Raji (cell line): Measurements from ENCODE around the gene PCBP2.

Experiments
- POLR2A ChIP-seq: IDR thresholded peaks from 2 replicates; pipeline ENCODE4 v1.6.1; 2011; ENCODE audit warnings: low read depth, low read length, control low read depth; ENCODE audit not compliant: insufficient read depth

Gene PCBP2

GRCh38 chr12:53451661-53452158, at the start of gene PCBP2:
TSS of gene PCBP2 (plus strand) at chr12:53452102. CDS start at chr12:53454801, 2,699 bp downstream.
- TF ChIP-seq POLR2A: peak; percentile 76

DNA sequence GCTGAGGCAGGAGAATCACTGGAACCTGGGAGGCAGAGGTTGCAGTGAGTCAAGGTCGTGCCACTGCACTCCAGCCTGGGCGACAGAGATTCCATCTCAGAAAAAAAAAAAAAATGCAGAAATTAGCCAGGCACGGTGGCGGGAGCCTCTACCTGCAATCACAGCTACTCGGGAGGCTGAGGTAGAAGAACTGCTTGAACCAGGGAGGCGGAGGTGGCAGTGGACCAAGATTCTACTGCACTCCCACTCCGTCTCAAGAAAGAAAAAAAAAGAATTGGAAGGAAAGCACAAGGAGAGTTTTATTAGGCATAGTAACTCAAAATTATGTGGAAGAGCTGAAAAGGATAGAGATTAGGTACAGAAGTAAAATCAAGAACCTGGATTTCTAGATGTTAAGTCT, 49.0 kb upstream of the PCBP2 start:
- TF ChIP-seq POLR2A: no peak

DNA sequence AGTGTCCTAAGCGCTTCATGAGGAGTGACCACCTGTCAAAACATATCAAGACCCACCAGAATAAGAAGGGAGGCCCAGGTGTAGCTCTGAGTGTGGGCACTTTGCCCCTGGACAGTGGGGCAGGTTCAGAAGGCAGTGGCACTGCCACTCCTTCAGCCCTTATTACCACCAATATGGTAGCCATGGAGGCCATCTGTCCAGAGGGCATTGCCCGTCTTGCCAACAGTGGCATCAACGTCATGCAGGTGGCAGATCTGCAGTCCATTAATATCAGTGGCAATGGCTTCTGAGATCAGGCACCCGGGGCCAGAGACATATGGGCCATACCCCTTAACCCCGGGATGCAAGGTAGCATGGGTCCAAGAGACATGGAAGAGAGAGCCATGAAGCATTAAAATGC, 41.0 kb upstream of the PCBP2 start:
- no peak for TF ChIP-seq POLR2A

- TF ChIP-seq POLR2A: no peak
Observed at GRCh38 chr12:53413485-53414204, 38.3 kb upstream of the PCBP2 start.

GRCh38 chr12:53414756-53415417, 37.0 kb upstream of the PCBP2 start:
- TF ChIP-seq POLR2A: no peak

- TF ChIP-seq POLR2A: no peak
Observed at GRCh38 chr12:53418221-53418620, 33.7 kb upstream of the PCBP2 start.

- TF ChIP-seq POLR2A: no peak
Observed at GRCh38 chr12:53419756-53420155, 32.1 kb upstream of the PCBP2 start.

GRCh38 chr12:53423597-53423996, 28.3 kb upstream of the PCBP2 start, which contains the start of gene AMHR2:
TSS of gene AMHR2 (plus strand) at chr12:53423855. CDS start at chr12:53423935, 80 bp downstream.
- no peak for TF ChIP-seq POLR2A

DNA sequence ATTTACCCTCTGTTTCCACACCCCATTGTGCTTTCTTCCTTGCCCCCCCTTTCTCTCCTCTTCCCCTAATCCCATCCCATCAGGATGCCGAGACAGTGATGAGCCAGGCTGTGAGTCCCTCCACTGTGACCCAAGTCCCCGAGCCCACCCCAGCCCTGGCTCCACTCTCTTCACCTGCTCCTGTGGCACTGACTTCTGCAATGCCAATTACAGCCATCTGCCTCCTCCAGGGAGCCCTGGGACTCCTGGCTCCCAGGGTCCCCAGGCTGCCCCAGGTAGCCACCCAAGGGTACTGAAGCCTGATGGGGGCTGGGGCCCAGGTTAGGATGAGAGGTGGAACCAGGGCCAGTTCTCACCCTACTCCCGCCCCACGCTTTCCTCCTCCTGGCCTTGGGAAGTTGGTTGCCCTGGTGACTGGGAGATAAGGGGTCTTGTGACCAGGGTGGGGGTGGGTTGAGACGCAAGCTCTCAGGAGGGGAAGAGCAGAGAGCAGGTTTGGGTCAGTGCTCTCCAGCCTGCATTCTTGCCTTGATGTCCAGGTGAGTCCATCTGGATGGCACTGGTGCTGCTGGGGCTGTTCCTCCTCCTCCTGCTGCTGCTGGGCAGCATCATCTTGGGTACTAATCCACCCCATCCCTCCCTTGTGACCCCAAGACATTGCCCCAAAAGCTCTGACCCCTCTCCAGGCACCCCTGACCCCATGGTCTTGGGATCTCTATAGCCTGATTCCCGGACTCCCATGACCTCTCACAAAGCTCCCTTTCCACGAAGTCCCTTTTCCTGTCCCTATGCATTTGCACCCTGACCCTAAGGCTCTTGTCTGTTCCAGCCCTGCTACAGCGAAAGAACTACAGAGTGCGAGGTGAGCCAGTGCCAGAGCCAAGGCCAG, 27.0 kb upstream of the PCBP2 start:
- no peak for TF ChIP-seq POLR2A

- TF ChIP-seq POLR2A: no peak
Observed at GRCh38 chr12:53425515-53426150, 26.3 kb upstream of the PCBP2 start.

DNA sequence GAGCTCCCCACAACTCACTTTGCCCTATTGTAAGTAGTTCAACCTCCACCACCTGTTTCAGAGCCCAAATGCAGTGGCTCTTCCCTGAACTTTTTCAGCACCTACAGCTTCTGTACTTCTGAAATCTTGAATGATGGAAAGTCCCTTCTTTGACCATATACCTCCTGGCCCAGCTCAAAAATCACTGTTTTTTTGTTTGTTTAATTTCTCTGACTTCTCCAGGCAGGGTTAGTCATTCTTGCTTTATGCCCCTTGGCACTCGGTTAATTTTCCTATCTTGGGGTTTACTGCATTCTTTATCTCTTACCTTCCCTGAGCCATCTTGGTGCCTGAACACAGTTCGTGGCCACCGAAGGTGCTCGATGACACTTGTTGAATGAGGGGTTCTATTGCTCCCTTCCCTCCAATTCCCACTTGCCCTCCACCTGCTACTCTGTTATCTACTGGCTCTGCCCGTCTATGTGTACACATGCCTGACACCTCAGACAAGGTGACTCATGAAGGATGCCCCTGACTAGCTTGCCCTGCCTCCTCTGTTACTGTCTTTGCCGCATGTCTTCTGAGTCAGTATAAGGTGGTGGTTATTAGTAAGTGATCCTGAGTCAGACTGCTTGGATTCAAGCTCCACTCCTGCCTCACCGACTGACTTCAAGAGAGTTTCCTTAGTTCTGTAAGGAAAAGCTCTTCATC, 23.9 kb upstream of the PCBP2 start:
- TF ChIP-seq POLR2A: no peak

GRCh38 chr12:53428741-53429140, 23.2 kb upstream of the PCBP2 start:
- no peak for TF ChIP-seq POLR2A

GRCh38 chr12:53430116-53430515, 21.8 kb upstream of the PCBP2 start:
- no peak for TF ChIP-seq POLR2A

- TF ChIP-seq POLR2A: no peak
Observed at GRCh38 chr12:53431187-53431586, 20.7 kb upstream of the PCBP2 start.
